Sigmoid colon (tissue), 7 donors: Measurements from ENCODE around the gene ANGPTL2. TPM values are rescaled to one million over a fixed set of nuclear protein-coding genes. Genes with fewer than 3 reads are reported as not detected.

Experiments used
- DNase-seq: peaks from one replicate; pipeline ENCODE4 v3.0.0-alpha.2; 2019
- H3K27ac ChIP-seq, 4 donors: fragments of 200-600 bp; sonication (generic); one replicate each; pipeline ENCODE4 v1.5.1; 2016 to 2019; ENCODE audit warnings: mild to moderate bottlenecking in 1 of 4
- H3K27me3 ChIP-seq, 3 donors: fragments of 200-600 bp; sonication (generic); one replicate each; pipeline ENCODE4 v1.5.1; 2019; ENCODE audit warnings: mild to moderate bottlenecking in 1 of 3
- H3K36me3 ChIP-seq, 4 donors: fragments of 200-600 bp; sonication (generic); one replicate each; pipeline ENCODE4 v1.5.1; 2016 to 2019
- H3K4me1 ChIP-seq, 4 donors: fragments of 200-600 bp; sonication (generic); one replicate each; pipeline ENCODE4 v1.5.1; 2017 to 2019
- H3K4me3 ChIP-seq, 4 donors: fragments of 200-600 bp; sonication (generic); one replicate each; pipeline ENCODE4 v1.5.1; 2017 to 2019; ENCODE audit warnings: mild to moderate bottlenecking in 2 of 4, moderate library complexity in 1 of 4
- H3K9me3 ChIP-seq, 4 donors: fragments of 200-600 bp in 3 of 4; sonication (generic) in 3 of 4; one replicate each; pipeline versions ENCODE4 v1.5.1 to v1.6.1; 2013 to 2019
- CTCF ChIP-seq, 4 experiments: fragments of 450-650 bp in 3 of 4; fragments of 200-600 bp in 1 of 4; IDR thresholded peaks; one replicate each; pipeline ENCODE4 v1.5.1; 2016 to 2019; ENCODE audit warnings: antibody characterized with exemption in 4 of 4, mild to moderate bottlenecking in 3 of 4, moderate library complexity in 2 of 4
- EP300 ChIP-seq, 4 donors: sonication (generic); formaldehyde crosslinking; IDR thresholded peaks; one replicate each; pipeline ENCODE4 v1.6.1; 2017; ENCODE audit warnings: antibody characterized with exemption in 4 of 4
- POLR2A ChIP-seq, 2 donors: fragments of 450-650 bp; IDR thresholded peaks; one replicate each; pipeline ENCODE4 v1.6.1; 2016; ENCODE audit warnings: antibody characterized with exemption in 2 of 2, mild to moderate bottlenecking in 2 of 2, moderate library complexity in 2 of 2
- POLR2AphosphoS5 ChIP-seq, 4 donors: sonication (generic); formaldehyde crosslinking; IDR thresholded peaks; one replicate each; pipeline ENCODE4 v1.6.1; 2017; ENCODE audit warnings: antibody characterized with exemption in 4 of 4
- WGBS, 2 donors: extraction: QIAGEN DNeasy Blood & Tissue Kit; methylation state at CpG; one replicate each; pipeline ENCODE4 v1.1.7; 2013; 5-methylcytosine and 5-hydroxymethylcytosine counted together
- intact Hi-C: fragments of 100-400 bp; cut with DNase I; formaldehyde crosslinking; loops from one replicate; pipeline ENCODE4 v1.15.1; 2023
- polyA plus RNA-seq, 3 donors: library from polyadenylated mRNA; stranded (reverse); fragments of 200-250 nt; gene quantifications; one replicate each; pipeline ENCODE4 v1.2.3, GENCODE V29; 2013
- total RNA-seq, 4 donors: library from RNA; depleted of rRNA; stranded (reverse); fragments of >200 nt; gene quantifications; one replicate each; pipeline ENCODE4 v1.1.0, GENCODE V29; 2016
- donor health status: healthy with polysubstance abuse.
- donor health status: Bipolar disorder and iron deficiency.
- donor health status: healthy.

Gene ANGPTL2
- total and polyA plus RNA-seq, 7 donors: 0.69 to 112 (median 50.5) TPM

- peaks cover 0 to 41% (median 0%) of the 10 kb centered on the region in 4 donors for H3K36me3 ChIP-seq
- no peaks in the 10 kb centered on the region for H3K27me3 ChIP-seq
- no peaks in the 10 kb centered on the region for H3K9me3 ChIP-seq
- no peak overlapping the region for H3K4me3 ChIP-seq
- peak overlapping the region in 3 of 4 donors; percentile 74 to 95 (median 87) for H3K27ac ChIP-seq
- no peak for DNase-seq
- TF ChIP-seq POLR2A (IDR thresholded peaks at IDR 0.05) (no peak), CTCF (IDR thresholded peaks at IDR 0.05) (no peak), POLR2AphosphoS5 (IDR thresholded peaks at IDR 0.05) (no peak), EP300 (IDR thresholded peaks at IDR 0.05) (no peak)
- intact Hi-C loops: loop anchor here (5.0 kb wide), 2 partner anchors 82 to 83 kb away; no protein-coding TSS in a partner anchor
- WGBS, 2 donors: 96% methylated on average over 7 of the region's 7 CpGs
- peaks cover 0 to 100% (median 94%) of the 10 kb centered on the region in 4 donors for H3K4me1 ChIP-seq
These were observed 17.7 kb downstream of the ANGPTL2 start for GRCh38 chr9:127104581-127105311.

- no peak for DNase-seq
- Histone ChIP-seq H3K4me3 (no peak overlapping the region), H3K27ac (peak overlapping the region in 2 of 4 donors; percentile 87 to 95), H3K27me3 (no peaks in the 10 kb centered on the region), H3K36me3 (peaks cover 0 to 35% (median 0%) of the 10 kb centered on the region in 4 donors), H3K4me1 (peaks cover 0 to 100% (median 89%) of the 10 kb centered on the region in 4 donors), H3K9me3 (no peaks in the 10 kb centered on the region)
- WGBS, 2 donors: 93 to 97% methylated on average over 2 of the region's 2 CpGs
- intact Hi-C loops: no loop called here
- no peak for TF ChIP-seq CTCF (IDR thresholded peaks at IDR 0.05)
- no peak for TF ChIP-seq POLR2A (IDR thresholded peaks at IDR 0.05)
- TF ChIP-seq POLR2AphosphoS5 (IDR thresholded peaks at IDR 0.05): no peak
- no peak for TF ChIP-seq EP300 (IDR thresholded peaks at IDR 0.05)
These were observed 19.6 kb downstream of the ANGPTL2 start for GRCh38 chr9:127102788-127103187.

GRCh38 chr9:127102176-127102575 is 20.3 kb downstream of the ANGPTL2 start:
- Histone ChIP-seq H3K27ac (peak overlapping the region in 2 of 4 donors; percentile 87 to 95), H3K36me3 (peaks cover 0 to 28% (median 0%) of the 10 kb centered on the region in 4 donors), H3K4me3 (no peak overlapping the region), H3K9me3 (no peaks in the 10 kb centered on the region), H3K27me3 (no peaks in the 10 kb centered on the region), H3K4me1 (peaks cover 0 to 95% (median 83%) of the 10 kb centered on the region in 4 donors)
- DNase-seq: no peak
- TF ChIP-seq EP300 (IDR thresholded peaks at IDR 0.05) (no peak), CTCF (IDR thresholded peaks at IDR 0.05) (no peak), POLR2AphosphoS5 (IDR thresholded peaks at IDR 0.05) (no peak), POLR2A (IDR thresholded peaks at IDR 0.05) (no peak)
- intact Hi-C loops: no loop called here

- Histone ChIP-seq H3K27ac (peak overlapping the region in 3 of 4 donors; percentile 68 to 95 (median 87)), H3K4me3 (no peak overlapping the region), H3K27me3 (no peaks in the 10 kb centered on the region), H3K9me3 (no peaks in the 10 kb centered on the region), H3K36me3 (peaks cover 0 to 30% (median 0%) of the 10 kb centered on the region in 4 donors), H3K4me1 (peaks cover 0 to 76% (median 58%) of the 10 kb centered on the region in 4 donors)
- DNase-seq: no peak
- 84 to 95% methylated on average over 3 of the region's 3 CpGs for WGBS, 2 donors
- intact Hi-C loops: no loop called here
- TF ChIP-seq CTCF (IDR thresholded peaks at IDR 0.05): no peak
- TF ChIP-seq POLR2AphosphoS5 (IDR thresholded peaks at IDR 0.05): peak in 1 of 4 donors; percentile 18
- no peak for TF ChIP-seq EP300 (IDR thresholded peaks at IDR 0.05)
- TF ChIP-seq POLR2A (IDR thresholded peaks at IDR 0.05): no peak
These were observed 22.8 kb downstream of the ANGPTL2 start for GRCh38 chr9:127099664-127100063.
